OCI-LY1 (cell line): Measurements from ENCODE around the gene IQSEC3.

Experiments used
- H2AFZ ChIP-seq: fragments of 200-600 bp; sonication (generic), shearing (Covaris generic); 2 replicates; pipeline ENCODE4 v1.6.0; 2014; ENCODE audit warnings: antibody characterized with exemption, mild to moderate bottlenecking, low read length
- H3F3A ChIP-seq: fragments of 200-600 bp; sonication (generic), shearing (Covaris generic); 2 replicates; pipeline ENCODE4 v1.6.0; 2014; ENCODE audit warnings: mild to moderate bottlenecking, antibody characterized with exemption, low read length, moderate library complexity; ENCODE audit not compliant: insufficient read depth
- H3K27ac ChIP-seq: fragments of 200-600 bp; sonication (generic); 2 replicates; pipeline ENCODE4 v1.5.1; 2014; ENCODE audit warnings: low read length, mixed run types, mild to moderate bottlenecking, low read depth; ENCODE audit not compliant: poor library complexity, severe bottlenecking
- H3K27me3 ChIP-seq: fragments of 200-600 bp; sonication (generic); 2 replicates; pipeline ENCODE4 v1.6.0; 2014; ENCODE audit warnings: antibody characterized with exemption, mild to moderate bottlenecking, low read length, moderate library complexity; ENCODE audit not compliant: insufficient read depth
- H3K36me3 ChIP-seq: fragments of 200-600 bp; sonication (generic); 2 replicates; pipeline ENCODE4 v1.6.1; 2014; ENCODE audit warnings: mild to moderate bottlenecking, antibody characterized with exemption, low read length, moderate library complexity, mixed read lengths; ENCODE audit not compliant: insufficient read depth
- H3K4me1 ChIP-seq: fragments of 200-600 bp; sonication (generic); 2 replicates; pipeline ENCODE4 v1.5.1; 2014; ENCODE audit warnings: mild to moderate bottlenecking, low read length, moderate library complexity; ENCODE audit not compliant: insufficient read depth, severe bottlenecking
- H3K4me2 ChIP-seq: fragments of 200-600 bp; sonication (generic), shearing (Covaris generic); 2 replicates; pipeline ENCODE4 v1.6.1; 2014; ENCODE audit warnings: low read length
- H3K4me3 ChIP-seq: fragments of 200-600 bp; sonication (generic); 2 replicates; pipeline ENCODE4 v1.5.1; 2014; ENCODE audit warnings: low read length, low read depth, mild to moderate bottlenecking, mixed read lengths; ENCODE audit not compliant: poor library complexity, severe bottlenecking
- H3K79me2 ChIP-seq: fragments of 200-600 bp; shearing (Covaris generic); 2 replicates; pipeline ENCODE4 v1.6.1; 2016; ENCODE audit warnings: mixed run types, low read length, mixed read lengths; ENCODE audit not compliant: insufficient read depth
- H3K9ac ChIP-seq: fragments of 200-600 bp; sonication (generic), shearing (Covaris generic); 2 replicates; pipeline ENCODE4 v1.6.1; 2014; ENCODE audit warnings: mild to moderate bottlenecking, low read length, mixed read lengths
- H3K9me2 ChIP-seq: fragments of 200-600 bp; sonication (generic), shearing (Covaris generic); 2 replicates; pipeline ENCODE4 v1.6.1; 2014; ENCODE audit warnings: low read depth, mild to moderate bottlenecking, low read length, mixed read lengths
- H3K9me3 ChIP-seq: fragments of 200-600 bp; shearing (Covaris generic); 2 replicates; pipeline ENCODE4 v1.6.1; 2014; ENCODE audit warnings: low read length, mixed read lengths
- H4K20me1 ChIP-seq: fragments of 200-600 bp; sonication (generic), shearing (Covaris generic); 2 replicates; pipeline ENCODE4 v1.6.0; 2016; ENCODE audit warnings: mild to moderate bottlenecking, low read length; ENCODE audit not compliant: insufficient read depth
- EZH2 ChIP-seq: fragments of 200-600 bp; sonication (generic), shearing (Covaris generic); IDR thresholded peaks from 2 replicates; pipeline ENCODE4 v1.8.0; 2017; ENCODE audit warnings: borderline replicate concordance, mixed run types, mild to moderate bottlenecking, antibody characterized with exemption, low read length, moderate library complexity, mixed read lengths
- TF ChIP-seq, protein P1 (sequence below): fragments of 200-600 bp; sonication (generic), shearing (Covaris generic); IDR thresholded peaks from 2 replicates; pipeline ENCODE4 v1.5.1; 2017; ENCODE audit warnings: mild to moderate bottlenecking, antibody characterized with exemption, low read length, moderate library complexity, mixed read lengths

Gene IQSEC3

DNA sequence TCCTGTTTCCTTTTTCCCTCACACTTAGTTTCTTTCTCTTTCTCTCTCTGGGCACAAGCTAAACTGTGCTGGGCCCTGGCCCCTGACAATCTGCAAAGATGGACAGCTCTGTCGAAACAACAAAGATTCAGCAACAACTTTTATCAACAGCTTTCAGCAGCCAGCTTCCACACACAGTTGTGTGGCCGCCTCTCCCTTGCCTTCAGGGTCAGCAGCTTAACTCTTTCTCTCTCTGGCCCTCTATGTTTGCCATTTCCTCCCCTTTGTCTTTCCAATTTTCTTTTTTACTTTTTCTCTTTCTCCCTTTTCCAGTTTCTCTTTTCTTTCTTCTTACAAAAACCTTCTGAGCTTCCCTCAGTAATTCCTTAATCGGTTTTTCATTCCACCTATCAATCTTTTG lies 43.3 kb downstream of the IQSEC3 start:
- Histone ChIP-seq H3K27ac (no peak overlapping the region), H3K4me1 (no peaks in the 10 kb centered on the region), H3F3A (no peaks in the 10 kb centered on the region), H3K9me3 (no peaks in the 10 kb centered on the region), H4K20me1 (no peaks in the 10 kb centered on the region), H3K4me3 (no peak overlapping the region), H3K9ac (no peak overlapping the region), H3K79me2 (no peaks in the 10 kb centered on the region), H2AFZ (no peak overlapping the region), H3K9me2 (no peaks in the 10 kb centered on the region), H3K4me2 (no peak overlapping the region), H3K36me3 (no peaks in the 10 kb centered on the region), H3K27me3 (no peaks in the 10 kb centered on the region)
- TF ChIP-seq EZH2: no peak
- TF ChIP-seq, protein P1, sequence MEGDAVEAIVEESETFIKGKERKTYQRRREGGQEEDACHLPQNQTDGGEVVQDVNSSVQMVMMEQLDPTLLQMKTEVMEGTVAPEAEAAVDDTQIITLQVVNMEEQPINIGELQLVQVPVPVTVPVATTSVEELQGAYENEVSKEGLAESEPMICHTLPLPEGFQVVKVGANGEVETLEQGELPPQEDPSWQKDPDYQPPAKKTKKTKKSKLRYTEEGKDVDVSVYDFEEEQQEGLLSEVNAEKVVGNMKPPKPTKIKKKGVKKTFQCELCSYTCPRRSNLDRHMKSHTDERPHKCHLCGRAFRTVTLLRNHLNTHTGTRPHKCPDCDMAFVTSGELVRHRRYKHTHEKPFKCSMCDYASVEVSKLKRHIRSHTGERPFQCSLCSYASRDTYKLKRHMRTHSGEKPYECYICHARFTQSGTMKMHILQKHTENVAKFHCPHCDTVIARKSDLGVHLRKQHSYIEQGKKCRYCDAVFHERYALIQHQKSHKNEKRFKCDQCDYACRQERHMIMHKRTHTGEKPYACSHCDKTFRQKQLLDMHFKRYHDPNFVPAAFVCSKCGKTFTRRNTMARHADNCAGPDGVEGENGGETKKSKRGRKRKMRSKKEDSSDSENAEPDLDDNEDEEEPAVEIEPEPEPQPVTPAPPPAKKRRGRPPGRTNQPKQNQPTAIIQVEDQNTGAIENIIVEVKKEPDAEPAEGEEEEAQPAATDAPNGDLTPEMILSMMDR: no peak

- Histone ChIP-seq H3K4me1 (no peaks in the 10 kb centered on the region), H3K79me2 (no peaks in the 10 kb centered on the region), H3F3A (no peaks in the 10 kb centered on the region), H3K27ac (no peak overlapping the region), H3K9me2 (no peaks in the 10 kb centered on the region), H3K4me2 (no peak overlapping the region), H2AFZ (no peak overlapping the region), H3K36me3 (no peaks in the 10 kb centered on the region), H3K4me3 (no peak overlapping the region), H3K27me3 (0 out of 2 replicates have a peak, but pooled peaks cover 3% of the 10 kb centered on the region), H3K9me3 (no peaks in the 10 kb centered on the region), H3K9ac (no peak overlapping the region), H4K20me1 (no peaks in the 10 kb centered on the region)
- no peak for TF ChIP-seq EZH2
- TF ChIP-seq, protein P1: no peak
These were observed 45.3 kb downstream of the IQSEC3 start for GRCh38 chr12:111699-112493.

DNA sequence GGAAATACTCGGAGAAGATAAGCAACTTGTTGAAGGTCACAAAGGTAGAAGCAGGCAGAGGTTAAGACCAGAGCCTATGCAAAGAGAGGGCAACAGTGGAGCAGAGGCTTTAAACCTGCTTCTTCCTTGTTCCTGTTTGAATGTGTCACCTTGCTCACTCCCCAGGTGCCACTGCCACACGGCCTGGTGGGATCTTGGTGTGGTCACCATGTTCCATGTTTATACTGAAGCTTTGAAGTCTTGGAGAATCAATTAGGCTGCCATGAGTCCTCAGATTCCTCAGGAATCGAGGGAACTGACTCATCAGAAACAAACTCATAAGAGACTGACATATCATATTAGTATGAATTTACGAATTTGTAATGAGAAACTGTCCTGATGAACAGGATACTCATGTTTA lies 46.8 kb downstream of the IQSEC3 start:
- Histone ChIP-seq H3K4me1 (no peaks in the 10 kb centered on the region), H3K27me3 (0 out of 2 replicates have a peak, but pooled peaks cover 3% of the 10 kb centered on the region), H3K36me3 (no peaks in the 10 kb centered on the region), H3K9me3 (no peaks in the 10 kb centered on the region), H4K20me1 (no peaks in the 10 kb centered on the region), H3K79me2 (no peaks in the 10 kb centered on the region), H3K4me3 (no peak overlapping the region), H3F3A (no peaks in the 10 kb centered on the region), H2AFZ (no peak overlapping the region), H3K27ac (no peak overlapping the region), H3K9me2 (no peaks in the 10 kb centered on the region), H3K9ac (no peak overlapping the region), H3K4me2 (no peak overlapping the region)
- no peak for TF ChIP-seq EZH2
- TF ChIP-seq, protein P1: no peak
